DND-41 (cell line): ENCODE measurements around the gene DCHS1.

ENCODE experiments used
- ATAC-seq: fragments of 200-7000 bp; cut with Tn5 transposase; 3 replicates; pipeline ENCODE4 v1.9.1; 2021; ENCODE audit warnings: low read depth; ENCODE audit not compliant: insufficient read depth
- DNase-seq: peaks from one replicate; pipeline ENCODE4 v3.0.0-alpha.2; 2020
- H2AFZ ChIP-seq: 2 replicates; pipeline ENCODE4 v1.6.0; 2012; ENCODE audit warnings: low read depth, low read length
- H3K27ac ChIP-seq: 2 replicates; pipeline ENCODE4 v1.5.1; 2012; ENCODE audit warnings: low read length, inconsistent platforms
- H3K27me3 ChIP-seq: fragments of 200-600 bp; sonication (generic); 2 replicates; pipeline ENCODE4 v1.6.0; 2012; ENCODE audit warnings: low read length, mild to moderate bottlenecking, inconsistent platforms; ENCODE audit not compliant: insufficient read depth, poor library complexity
- H3K36me3 ChIP-seq: 2 replicates; pipeline ENCODE4 v1.5.1; 2012; ENCODE audit warnings: low read length, inconsistent platforms; ENCODE audit not compliant: insufficient read depth
- H3K4me1 ChIP-seq: 2 replicates; pipeline ENCODE4 v1.5.1; 2012; ENCODE audit warnings: mild to moderate bottlenecking, low read length; ENCODE audit not compliant: insufficient read depth
- H3K4me2 ChIP-seq: 2 replicates; pipeline ENCODE4 v1.6.0; 2012; ENCODE audit warnings: mild to moderate bottlenecking, moderate library complexity, low read length, inconsistent platforms; ENCODE audit not compliant: insufficient read depth
- H3K4me3 ChIP-seq, 2 experiments: fragments of 200-600 bp in 1 of 2; shearing (Covaris generic) in 1 of 2; 2 replicates each; pipeline ENCODE4 v1.5.1; 2012 to 2016; ENCODE audit warnings: inconsistent platforms in 2 of 2, low read length in 2 of 2, mild to moderate bottlenecking in 2 of 2, low read depth in 1 of 2, moderate library complexity in 1 of 2
- H3K79me2 ChIP-seq: 2 replicates; pipeline ENCODE4 v1.6.0; 2012; ENCODE audit warnings: low read length, inconsistent platforms; ENCODE audit not compliant: insufficient read depth
- H3K9ac ChIP-seq: 2 replicates; pipeline ENCODE4 v1.6.0; 2012; ENCODE audit warnings: low read depth, mild to moderate bottlenecking, inconsistent platforms, low read length, moderate library complexity
- H3K9me3 ChIP-seq: 2 replicates; pipeline ENCODE4 v1.5.1; 2012; ENCODE audit warnings: low read length, moderate library complexity, mild to moderate bottlenecking, inconsistent platforms; ENCODE audit not compliant: insufficient read depth, severe bottlenecking
- H4K20me1 ChIP-seq: 2 replicates; pipeline ENCODE4 v1.6.0; 2012; ENCODE audit warnings: low read length; ENCODE audit not compliant: insufficient read depth
- EZH2 ChIP-seq: IDR thresholded peaks from 3 replicates; pipeline ENCODE4 v1.6.1; 2012; ENCODE audit warnings: borderline replicate concordance, low read depth, mild to moderate bottlenecking, moderate library complexity, low read length, inconsistent platforms; ENCODE audit not compliant: severe bottlenecking
- TF ChIP-seq, protein P1 (sequence below): IDR thresholded peaks from 2 replicates; pipeline ENCODE4 v1.5.1; 2012; ENCODE audit warnings: borderline replicate concordance, low read length, moderate library complexity, mild to moderate bottlenecking; ENCODE audit not compliant: poor library complexity, severe bottlenecking; ENCODE audit errors: extremely low read depth

The DCHS1 gene

GRCh38 chr11:6677018-6677417, 21.4 kb upstream of the DCHS1 start:
- Histone ChIP-seq H3K9ac (no peak overlapping the region), H3K36me3 (peaks cover 19% of the 10 kb centered on the region), H3K4me1 (peaks cover 15% of the 10 kb centered on the region), H4K20me1 (peaks cover 16% of the 10 kb centered on the region; the same call in 1 of the 2 replicates), H3K27ac (no peak overlapping the region), H3K9me3 (no peaks in the 10 kb centered on the region), H3K27me3 (no peaks in the 10 kb centered on the region), H3K4me2 (no peak overlapping the region), H3K79me2 (peaks cover 16% of the 10 kb centered on the region), H3K4me3 (no peak overlapping the region), H2AFZ (no peak overlapping the region)
- no peak for DNase-seq
- no peak for ATAC-seq
- TF ChIP-seq, protein P1, sequence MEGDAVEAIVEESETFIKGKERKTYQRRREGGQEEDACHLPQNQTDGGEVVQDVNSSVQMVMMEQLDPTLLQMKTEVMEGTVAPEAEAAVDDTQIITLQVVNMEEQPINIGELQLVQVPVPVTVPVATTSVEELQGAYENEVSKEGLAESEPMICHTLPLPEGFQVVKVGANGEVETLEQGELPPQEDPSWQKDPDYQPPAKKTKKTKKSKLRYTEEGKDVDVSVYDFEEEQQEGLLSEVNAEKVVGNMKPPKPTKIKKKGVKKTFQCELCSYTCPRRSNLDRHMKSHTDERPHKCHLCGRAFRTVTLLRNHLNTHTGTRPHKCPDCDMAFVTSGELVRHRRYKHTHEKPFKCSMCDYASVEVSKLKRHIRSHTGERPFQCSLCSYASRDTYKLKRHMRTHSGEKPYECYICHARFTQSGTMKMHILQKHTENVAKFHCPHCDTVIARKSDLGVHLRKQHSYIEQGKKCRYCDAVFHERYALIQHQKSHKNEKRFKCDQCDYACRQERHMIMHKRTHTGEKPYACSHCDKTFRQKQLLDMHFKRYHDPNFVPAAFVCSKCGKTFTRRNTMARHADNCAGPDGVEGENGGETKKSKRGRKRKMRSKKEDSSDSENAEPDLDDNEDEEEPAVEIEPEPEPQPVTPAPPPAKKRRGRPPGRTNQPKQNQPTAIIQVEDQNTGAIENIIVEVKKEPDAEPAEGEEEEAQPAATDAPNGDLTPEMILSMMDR: no peak
- no peak for TF ChIP-seq EZH2

DNA sequence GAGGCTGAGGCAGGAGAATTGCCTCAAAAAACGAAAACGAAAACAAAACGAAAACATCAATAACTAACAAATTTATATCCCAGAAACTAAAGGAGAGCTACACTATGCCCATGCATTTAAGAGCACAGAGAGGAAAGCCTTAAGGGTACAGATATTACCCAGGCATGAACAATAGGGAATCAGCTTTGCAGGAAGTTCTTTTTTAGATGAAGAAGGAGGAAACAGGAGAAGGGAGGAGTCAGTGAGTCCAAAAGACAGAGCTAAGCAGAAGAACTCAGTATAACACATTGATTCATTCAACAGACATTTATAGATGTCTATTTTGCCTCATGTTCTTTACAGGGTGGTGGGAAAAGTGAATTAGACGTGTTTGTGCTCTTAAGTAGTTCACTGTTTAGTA, 19.3 kb upstream of the DCHS1 start:
- Histone ChIP-seq H3K4me3 (no peak overlapping the region), H3K9me3 (no peaks in the 10 kb centered on the region), H3K4me1 (no peaks in the 10 kb centered on the region), H3K36me3 (no peaks in the 10 kb centered on the region), H2AFZ (no peak overlapping the region), H3K4me2 (no peak overlapping the region), H3K27me3 (peaks cover 2% of the 10 kb centered on the region), H3K79me2 (no peaks in the 10 kb centered on the region), H3K27ac (no peak overlapping the region), H3K9ac (no peak overlapping the region), H4K20me1 (no peaks in the 10 kb centered on the region; the same call in 1 of the 2 replicates)
- DNase-seq (no peak), ATAC-seq (no peak)
- TF ChIP-seq EZH2: no peak
- TF ChIP-seq, protein P1: no peak

DNA sequence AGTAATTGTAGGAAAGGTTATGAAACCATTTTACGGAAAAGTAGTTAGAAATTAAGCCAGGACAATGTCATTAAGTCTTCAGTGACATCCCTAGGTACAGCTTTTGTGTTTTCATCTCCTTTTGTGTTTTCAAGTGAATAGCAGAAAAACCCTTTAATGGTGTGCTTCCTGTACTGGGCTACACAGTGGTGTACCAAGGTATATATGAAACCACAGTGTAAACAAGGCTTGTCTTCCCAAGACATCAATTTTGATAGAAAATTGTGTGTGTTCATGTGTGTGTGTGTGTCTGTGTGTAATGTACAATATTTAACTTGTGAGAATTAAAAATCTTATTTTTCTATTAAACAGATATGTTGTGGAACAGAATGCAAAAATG, 18.6 kb upstream of the DCHS1 start:
- H3K36me3 ChIP-seq: no peaks in the 10 kb centered on the region
- no peak overlapping the region for H2AFZ ChIP-seq
- peaks cover 3% of the 10 kb centered on the region for H3K27me3 ChIP-seq
- no peak overlapping the region for H3K4me3 ChIP-seq
- no peak overlapping the region for H3K27ac ChIP-seq
- no peaks in the 10 kb centered on the region for H3K79me2 ChIP-seq
- H3K4me1 ChIP-seq: no peaks in the 10 kb centered on the region
- H3K9me3 ChIP-seq: no peaks in the 10 kb centered on the region
- ATAC-seq: no peak
- no peak overlapping the region for H3K9ac ChIP-seq
- H3K4me2 ChIP-seq: no peak overlapping the region
- DNase-seq: no peak
- no peak for TF ChIP-seq EZH2
- TF ChIP-seq, protein P1: no peak
- no peaks in the 10 kb centered on the region; the same call in 1 of the 2 replicates for H4K20me1 ChIP-seq

GRCh38 chr11:6673523-6674218, 18.1 kb upstream of the DCHS1 start:
- no peak overlapping the region for H2AFZ ChIP-seq
- H4K20me1 ChIP-seq: no peaks in the 10 kb centered on the region; the same call in 1 of the 2 replicates
- H3K4me2 ChIP-seq: no peak overlapping the region
- H3K4me1 ChIP-seq: no peaks in the 10 kb centered on the region
- no peaks in the 10 kb centered on the region for H3K36me3 ChIP-seq
- H3K27me3 ChIP-seq: peaks cover 3% of the 10 kb centered on the region
- H3K9ac ChIP-seq: no peak overlapping the region
- H3K79me2 ChIP-seq: no peaks in the 10 kb centered on the region
- no peak for ATAC-seq
- H3K9me3 ChIP-seq: no peaks in the 10 kb centered on the region
- TF ChIP-seq, protein P1: no peak
- no peak for TF ChIP-seq EZH2
- H3K27ac ChIP-seq: no peak overlapping the region
- no peak for DNase-seq
- H3K4me3 ChIP-seq: no peak overlapping the region
